Naive thymus-derived CD4-positive, alpha-beta T cell (primary cell): ENCODE measurements around the gene CSRP1. TPM values are rescaled to one million over a fixed set of nuclear protein-coding genes. Genes with fewer than 3 reads are reported as not detected.
A peak's percentile ranks its signal among the peaks of the same experiment; 100 is the strongest.

Experiments
- ATAC-seq: fragments of 150-1000 bp; cut with Tn5 transposase; 2 replicates; pipeline ENCODE4 v1.10.0; 2021; ENCODE audit warnings: mild to moderate bottlenecking, moderate library complexity
- CTCF ChIA-PET: fragments of 350-600 bp; sonication (Branson Sonifier 250); formaldehyde crosslinking; loops from one replicate; lab custom pipeline; 2021; ENCODE audit warnings: antibody characterized with exemption; lab: Charles Lee
- POLR2A ChIA-PET: fragments of 350-600 bp; sonication (Branson Sonifier 250); formaldehyde crosslinking; loops from one replicate; lab custom pipeline; 2021; ENCODE audit warnings: antibody characterized with exemption, inconsistent platforms; lab: Charles Lee
- DNase-seq, 9 donors: peaks; one replicate each; pipeline versions ENCODE4 v3.0.0 to v3.0.0-alpha.2; 2020 to 2022; ENCODE audit warnings: mixed read lengths in 1 of 9
- H3K27ac ChIP-seq: one replicate; pipeline ENCODE4 v1.7.0; 2013; ENCODE audit warnings: mild to moderate bottlenecking, low read depth, low read length, moderate library complexity
- H3K27me3 ChIP-seq, 2 donors: one replicate each; pipeline ENCODE4 v1.7.0; 2013; ENCODE audit warnings: low read length in 2 of 2, mild to moderate bottlenecking in 2 of 2, moderate library complexity in 2 of 2; ENCODE audit not compliant: control insufficient read depth in 2 of 2, insufficient read depth in 2 of 2
- H3K36me3 ChIP-seq, 3 experiments: 1 replicate in 2 of 3; 2 replicates in 1 of 3; pipeline ENCODE4 v1.7.0; 2013; ENCODE audit warnings: low read length in 3 of 3, mild to moderate bottlenecking in 3 of 3, moderate library complexity in 1 of 3; ENCODE audit not compliant: insufficient read depth in 3 of 3, control insufficient read depth in 2 of 3
- H3K4me1 ChIP-seq, 2 donors: one replicate each; pipeline ENCODE4 v1.7.0; 2013; ENCODE audit warnings: low read length in 2 of 2, mild to moderate bottlenecking in 2 of 2, moderate library complexity in 1 of 2; ENCODE audit not compliant: control insufficient read depth in 2 of 2, insufficient read depth in 2 of 2
- H3K4me3 ChIP-seq: 2 replicates; pipeline ENCODE4 v1.7.0; 2013; ENCODE audit warnings: mild to moderate bottlenecking, low read length
- H3K9me3 ChIP-seq, 3 experiments: 1 replicate in 2 of 3; 2 replicates in 1 of 3; pipeline ENCODE4 v1.7.0; 2013; ENCODE audit warnings: low read length in 3 of 3; ENCODE audit not compliant: control insufficient read depth in 2 of 3
- H3K27ac Mint-ChIP-seq, 9 donors: one replicate each; pipeline ENCODE4 v1.8.0; 2020 to 2022; ENCODE audit warnings: mixed read lengths in 9 of 9, mild to moderate bottlenecking in 8 of 9, moderate library complexity in 5 of 9, inconsistent platforms in 2 of 9
- H3K27me3 Mint-ChIP-seq, 5 donors: one replicate each; pipeline ENCODE4 v1.8.0; 2021 to 2022; ENCODE audit warnings: mixed read lengths in 5 of 5, mild to moderate bottlenecking in 1 of 5
- H3K36me3 Mint-ChIP-seq, 5 donors: one replicate each; pipeline ENCODE4 v1.8.0; 2020 to 2022; ENCODE audit warnings: mixed read lengths in 5 of 5, mild to moderate bottlenecking in 3 of 5, inconsistent platforms in 1 of 5
- H3K4me1 Mint-ChIP-seq, 7 donors: one replicate each; pipeline ENCODE4 v1.8.0; 2020 to 2022; ENCODE audit warnings: mixed read lengths in 7 of 7, mild to moderate bottlenecking in 3 of 7, inconsistent platforms in 1 of 7
- H3K4me3 Mint-ChIP-seq, 10 donors: one replicate each; pipeline ENCODE4 v1.8.0; 2020 to 2022; ENCODE audit warnings: mild to moderate bottlenecking in 10 of 10, mixed read lengths in 10 of 10, moderate library complexity in 6 of 10, inconsistent platforms in 2 of 10
- H3K9me3 Mint-ChIP-seq, 11 donors: one replicate each; pipeline ENCODE4 v1.8.0; 2020 to 2022; ENCODE audit warnings: mixed read lengths in 11 of 11, mild to moderate bottlenecking in 4 of 11, inconsistent platforms in 1 of 11, moderate library complexity in 1 of 11
- intact Hi-C, 2 donors: fragments of 100-400 bp; cut with micrococcal nuclease; formaldehyde crosslinking; loops; one replicate each; pipeline ENCODE4 v1.15.1; 2023
- polyA plus RNA-seq, 2 donors: library from polyadenylated mRNA; unstranded; fragments of 300-500 nt; fragmentation: Illumina TruSeq; gene quantifications; one replicate each; pipeline ENCODE4 v1.2.3, GENCODE V29; 2021
- total RNA-seq, 6 experiments: library from RNA in 5 of 6; stranded (reverse) in 5 of 6; gene quantifications; 1 replicate in 5 of 6; 2 replicates in 1 of 6; pipeline ENCODE4 v1.2.3 and lab custom pipeline; 2021 to 2026

CSRP1 gene
- total RNA-seq (10 to 100 TPM; 24.2 to 83.1 (median 37.7) TPM), polyA plus RNA-seq (10 to 100 TPM; 43.6 to 52.0 TPM), total RNA-seq (lab: John Stamatoyannopoulos, UW) (47.1 reads per million, percentile 70 among the genes with 10 or more reads in this experiment)

- Mint-ChIP-seq H3K27me3 (no peaks in the 10 kb centered on the region), H3K4me1 (peaks cover 30 to 61% (median 57%) of the 10 kb centered on the region in 7 donors), H3K4me3 (peak within 1 kb of the TSS; percentile 88 to 94 (median 91)), H3K36me3 (peaks cover 0 to 7% (median 0%) of the 10 kb centered on the region in 5 donors), H3K9me3 (no peaks in the 10 kb centered on the region), H3K27ac (peak within 1 kb of the TSS; percentile 83 to 97 (median 91))
- no peaks in the 10 kb centered on the region for H3K9me3 ChIP-seq
- H3K27ac ChIP-seq = peak within 1 kb of the TSS; percentile 74
- peaks cover 20 to 28% of the 10 kb centered on the region in 2 donors for H3K4me1 ChIP-seq
- CTCF ChIA-PET = interaction anchor here (0.6 to 3.7 kb wide), 2 partner anchors 25 to 71 kb away, joined by 5 to 25 read pairs; no protein-coding TSS in a partner anchor
- intact Hi-C loops = loop anchor here (1.0 to 10.0 kb wide), 7 partner anchors 24 to 492 kb away; partner anchors contain the start of genes IPO9 (in 1 of the 2), KIF21B (in 1 of the 2), PHLDA3 (in 1 of the 2) and TIMM17A (in 1 of the 2)
- H3K36me3 ChIP-seq = no peaks in the 10 kb centered on the region
- POLR2A ChIA-PET = interaction anchor here (1.0 to 1.2 kb wide), 3 partner anchors 8 to 27 kb away, joined by 3 to 5 read pairs (median 3); no protein-coding TSS in a partner anchor
- ATAC-seq (peak; percentile 97), DNase-seq (peak; percentile 64 to 84 (median 80))
- no peaks in the 10 kb centered on the region for H3K27me3 ChIP-seq
- H3K4me3 ChIP-seq = peak within 1 kb of the TSS; percentile 87
These were observed at the start of gene CSRP1 for GRCh38 chr1:201506557-201507359. Gene CSRP1 (minus strand): TSS chr1:201507123. CDS start chr1:201496303, 10,820 bp downstream.

- Mint-ChIP-seq H3K27me3 (peaks cover 0 to 5% (median 0%) of the 10 kb centered on the region in 5 donors), H3K36me3 (peaks cover 0 to 3% (median 0%) of the 10 kb centered on the region in 5 donors), H3K4me3 (no peak overlapping the region), H3K27ac (no peak overlapping the region), H3K9me3 (no peaks in the 10 kb centered on the region), H3K4me1 (peaks cover 0 to 9% (median 3%) of the 10 kb centered on the region in 7 donors)
- ChIA-PET CTCF (interaction anchor here (0.6 kb wide), 1 partner anchor 232 kb away, joined by 3 read pairs; no protein-coding TSS in a partner anchor), POLR2A (no interaction called here)
- Histone ChIP-seq H3K9me3 (no peaks in the 10 kb centered on the region), H3K27ac (no peak overlapping the region), H3K4me1 (no peaks in the 10 kb centered on the region), H3K27me3 (no peaks in the 10 kb centered on the region), H3K36me3 (no peaks in the 10 kb centered on the region), H3K4me3 (no peak overlapping the region)
- ATAC-seq (no peak), DNase-seq (no peak)
- intact Hi-C loops = no loop called here
These were observed 48.6 kb upstream of the CSRP1 start for GRCh38 chr1:201555593-201555945.

- H3K27ac Mint-ChIP-seq = no peak overlapping the region
- ChIA-PET POLR2A (no interaction called here), CTCF (no interaction called here)
- H3K9me3 ChIP-seq = no peaks in the 10 kb centered on the region
- H3K4me3 Mint-ChIP-seq = no peak overlapping the region
- H3K36me3 ChIP-seq = no peaks in the 10 kb centered on the region
- H3K4me1 Mint-ChIP-seq = peaks cover 0 to 8% (median 3%) of the 10 kb centered on the region in 7 donors
- H3K4me3 ChIP-seq = no peak overlapping the region
- H3K36me3 Mint-ChIP-seq = peaks cover 0 to 3% (median 0%) of the 10 kb centered on the region in 5 donors
- intact Hi-C loops = no loop called here
- DNase-seq = no peak
- no peaks in the 10 kb centered on the region for H3K4me1 ChIP-seq
- H3K27me3 ChIP-seq = no peaks in the 10 kb centered on the region
- H3K27me3 Mint-ChIP-seq = peaks cover 0 to 5% (median 0%) of the 10 kb centered on the region in 5 donors
- H3K27ac ChIP-seq = no peak overlapping the region
- ATAC-seq = no peak
- no peaks in the 10 kb centered on the region for H3K9me3 Mint-ChIP-seq
These were observed 48.1 kb upstream of the CSRP1 start for GRCh38 chr1:201554789-201555592.

GRCh38 chr1:201554190-201554600, 47.3 kb upstream of the CSRP1 start:
- peaks cover 0 to 5% (median 0%) of the 10 kb centered on the region in 5 donors for H3K27me3 Mint-ChIP-seq
- H3K9me3 Mint-ChIP-seq = no peaks in the 10 kb centered on the region
- peaks cover 0 to 2% (median 0%) of the 10 kb centered on the region in 7 donors for H3K4me1 Mint-ChIP-seq
- H3K4me3 ChIP-seq = no peak overlapping the region
- ChIA-PET POLR2A (no interaction called here), CTCF (interaction anchor here (1.0 kb wide), 1 partner anchor 236 kb away, joined by 3 read pairs; no protein-coding TSS in a partner anchor)
- no peak overlapping the region for H3K27ac ChIP-seq
- H3K27ac Mint-ChIP-seq = no peak overlapping the region
- H3K9me3 ChIP-seq = no peaks in the 10 kb centered on the region
- H3K4me3 Mint-ChIP-seq = no peak overlapping the region
- H3K36me3 ChIP-seq = no peaks in the 10 kb centered on the region
- intact Hi-C loops = no loop called here
- no peaks in the 10 kb centered on the region for H3K4me1 ChIP-seq
- no peaks in the 10 kb centered on the region for H3K27me3 ChIP-seq
- DNase-seq = no peak
- peaks cover 0 to 3% (median 0%) of the 10 kb centered on the region in 5 donors for H3K36me3 Mint-ChIP-seq
- ATAC-seq = no peak

- no peak for ATAC-seq
- Histone ChIP-seq H3K27ac (no peak overlapping the region), H3K27me3 (no peaks in the 10 kb centered on the region), H3K9me3 (no peaks in the 10 kb centered on the region), H3K4me3 (no peak overlapping the region), H3K4me1 (no peaks in the 10 kb centered on the region), H3K36me3 (no peaks in the 10 kb centered on the region)
- Mint-ChIP-seq H3K4me1 (peaks cover 0 to 2% (median 0%) of the 10 kb centered on the region in 7 donors), H3K27me3 (peaks cover 0 to 9% (median 0%) of the 10 kb centered on the region in 5 donors), H3K27ac (no peak overlapping the region), H3K36me3 (peaks cover 0 to 3% (median 2%) of the 10 kb centered on the region in 5 donors), H3K4me3 (no peak overlapping the region), H3K9me3 (peaks cover 0 to 1% (median 0%) of the 10 kb centered on the region in 11 donors)
- ChIA-PET POLR2A (no interaction called here), CTCF (interaction anchor here (1.0 kb wide), 1 partner anchor 237 kb away, joined by 3 read pairs; no protein-coding TSS in a partner anchor)
- DNase-seq = no peak
- intact Hi-C loops = no loop called here
These were observed 46.7 kb upstream of the CSRP1 start for GRCh38 chr1:201553496-201554189.

GRCh38 chr1:201552941-201553351, 46.0 kb upstream of the CSRP1 start:
- Mint-ChIP-seq H3K4me3 (no peak overlapping the region), H3K4me1 (peaks cover 0 to 2% (median 0%) of the 10 kb centered on the region in 7 donors), H3K27ac (no peak overlapping the region), H3K27me3 (peaks cover 0 to 9% (median 0%) of the 10 kb centered on the region in 5 donors), H3K36me3 (peaks cover 0 to 5% (median 3%) of the 10 kb centered on the region in 5 donors), H3K9me3 (peaks cover 0 to 1% (median 0%) of the 10 kb centered on the region in 11 donors)
- intact Hi-C loops = no loop called here
- Histone ChIP-seq H3K9me3 (no peaks in the 10 kb centered on the region), H3K36me3 (no peaks in the 10 kb centered on the region), H3K4me3 (no peak overlapping the region), H3K27me3 (no peaks in the 10 kb centered on the region), H3K27ac (no peak overlapping the region), H3K4me1 (no peaks in the 10 kb centered on the region)
- ChIA-PET CTCF (no interaction called here), POLR2A (no interaction called here)
- ATAC-seq = no peak
- no peak for DNase-seq
